Right cardiac atrium (tissue), 5 donors: ENCODE data around the gene PANX2. TPM values are rescaled to one million over a fixed set of nuclear protein-coding genes. Genes with fewer than 3 reads are reported as not detected.
"Not testable (repeated sequence)": the region's sequence is repeated elsewhere in the genome, so short reads cannot be mapped to it uniquely, and the experiment has no call there.

Source experiments
- ATAC-seq, 2 donors: fragments of 200-7000 bp; cut with Tn5 transposase; one replicate each; pipeline versions ENCODE4 v1.8.0 to v1.9.1; 2020; ENCODE audit warnings: moderate library complexity in 2 of 2, mild to moderate bottlenecking in 1 of 2
- DNase-seq, 3 donors: peaks; one replicate each; pipeline ENCODE4 v3.0.0-alpha.2; 2020
- H3K27ac ChIP-seq: one replicate; pipeline ENCODE4 v1.5.1; 2013; ENCODE audit warnings: mild to moderate bottlenecking, low read length, control low read depth, moderate library complexity
- H3K27me3 ChIP-seq: one replicate; pipeline ENCODE4 v1.6.1; 2013; ENCODE audit not compliant: control insufficient read depth, insufficient read depth
- H3K4me1 ChIP-seq: one replicate; pipeline ENCODE4 v1.6.1; 2013; ENCODE audit warnings: low read length; ENCODE audit not compliant: control insufficient read depth, insufficient read depth
- H3K4me3 ChIP-seq: one replicate; pipeline ENCODE4 v1.5.1; 2013; ENCODE audit warnings: low read length, control low read depth
- H3K9me3 ChIP-seq: one replicate; pipeline ENCODE4 v1.6.1; 2013; ENCODE audit warnings: low read length; ENCODE audit not compliant: control insufficient read depth
- WGBS: extraction: QIAGEN DNeasy Blood & Tissue Kit; methylation state at CpG from one replicate; pipeline ENCODE4 v1.1.7; 2013; 5-methylcytosine and 5-hydroxymethylcytosine counted together
- intact Hi-C, 4 donors: fragments of 100-400 bp; cut with DNase I; formaldehyde crosslinking; loops; one replicate each; pipeline versions ENCODE4 v1.11.0 to v1.14.0; 2022 to 2023
- polyA plus RNA-seq: library from polyadenylated mRNA; stranded (reverse); fragments of 200-250 nt; gene quantifications from one replicate; pipeline ENCODE4 v1.2.3, GENCODE V29; 2013
- total RNA-seq, 4 donors: library from RNA; stranded (reverse); fragmentation: NEBNext Ultra II Directional; extraction: Animal tissue kit (Norgen Biotek cat#: 25700); gene quantifications; one replicate each; pipeline ENCODE4 v1.2.1, GENCODE V29; 2021
- donor health status: healthy with polysubstance abuse.
- donor health status: DM: no; HTN: yes; CAD: no.
- donor health status: DM: no; HTN: no; CAD: no.
- donor health status: DM: no; HTN: yes; CAD: no; lungs with severe emphysema.
- donor health status: DM: yes; HTN: yes; CAD: no.

The PANX2 gene
- total and polyA plus RNA-seq, 5 donors, result 0.43 to 2.1 (median 0.88) TPM

DNA sequence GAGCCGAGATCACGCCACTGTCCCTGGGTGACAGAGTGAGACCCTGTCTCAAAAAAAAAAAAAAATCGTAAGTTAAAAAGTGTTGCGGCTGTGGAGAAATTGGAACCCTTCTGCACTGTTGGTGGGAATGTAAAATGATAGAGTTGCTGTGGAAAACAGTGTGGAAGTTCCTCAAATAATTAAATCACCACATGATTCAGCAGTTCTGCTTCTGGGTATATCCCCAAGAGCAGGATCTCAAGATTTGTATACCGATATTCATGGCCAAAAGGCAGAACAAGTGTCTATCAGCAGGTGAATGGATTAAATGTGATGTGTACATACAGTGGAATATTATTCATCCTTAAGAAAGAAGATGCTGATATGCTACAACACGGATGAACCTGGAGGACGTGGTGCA lies 34.0 kb downstream of the PANX2 start:
- H3K9me3 ChIP-seq, result no peaks in the 10 kb centered on the region
- no peak overlapping the region for H3K27ac ChIP-seq
- H3K4me1 ChIP-seq, result peaks cover 2% of the 10 kb centered on the region
- intact Hi-C loops, result no loop called here
- DNase-seq (no peak), ATAC-seq (no peak)
- no peaks in the 10 kb centered on the region for H3K27me3 ChIP-seq
- H3K4me3 ChIP-seq, result no peak overlapping the region
- WGBS, result 90% methylated on average over 7 of the region's 7 CpGs

DNA sequence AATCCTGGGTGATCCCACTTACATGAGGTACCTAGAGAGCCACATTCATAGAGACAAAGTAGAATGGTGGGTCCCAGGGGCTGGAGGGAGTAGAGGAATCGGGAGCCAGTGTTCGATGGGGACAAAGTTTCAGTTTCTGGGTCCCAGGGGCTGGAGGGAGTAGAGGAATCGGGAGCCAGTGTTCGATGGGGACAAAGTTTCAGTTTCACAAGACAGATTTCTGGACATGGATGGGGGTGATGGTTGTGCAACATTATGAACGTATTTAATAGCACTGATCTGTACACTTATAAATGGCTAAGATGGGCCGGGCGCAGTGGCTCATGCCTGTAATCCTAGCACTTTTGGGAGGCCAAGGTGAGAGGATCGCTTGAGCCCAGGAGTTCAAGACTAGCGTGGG lies 34.5 kb downstream of the PANX2 start:
- WGBS, result 86% methylated on average over 9 of the region's 9 CpGs
- H3K27ac ChIP-seq, ATAC-seq, H3K27me3 ChIP-seq, H3K4me3 ChIP-seq, H3K4me1 ChIP-seq, H3K9me3 ChIP-seq: not testable (repeated sequence)
- DNase-seq, result peak in 1 of 3 donors; percentile 6
- intact Hi-C loops, result loop anchor here in 2 of 4 donors (5.0 kb wide), 1 partner anchor 58 kb away; no protein-coding TSS in a partner anchor

DNA sequence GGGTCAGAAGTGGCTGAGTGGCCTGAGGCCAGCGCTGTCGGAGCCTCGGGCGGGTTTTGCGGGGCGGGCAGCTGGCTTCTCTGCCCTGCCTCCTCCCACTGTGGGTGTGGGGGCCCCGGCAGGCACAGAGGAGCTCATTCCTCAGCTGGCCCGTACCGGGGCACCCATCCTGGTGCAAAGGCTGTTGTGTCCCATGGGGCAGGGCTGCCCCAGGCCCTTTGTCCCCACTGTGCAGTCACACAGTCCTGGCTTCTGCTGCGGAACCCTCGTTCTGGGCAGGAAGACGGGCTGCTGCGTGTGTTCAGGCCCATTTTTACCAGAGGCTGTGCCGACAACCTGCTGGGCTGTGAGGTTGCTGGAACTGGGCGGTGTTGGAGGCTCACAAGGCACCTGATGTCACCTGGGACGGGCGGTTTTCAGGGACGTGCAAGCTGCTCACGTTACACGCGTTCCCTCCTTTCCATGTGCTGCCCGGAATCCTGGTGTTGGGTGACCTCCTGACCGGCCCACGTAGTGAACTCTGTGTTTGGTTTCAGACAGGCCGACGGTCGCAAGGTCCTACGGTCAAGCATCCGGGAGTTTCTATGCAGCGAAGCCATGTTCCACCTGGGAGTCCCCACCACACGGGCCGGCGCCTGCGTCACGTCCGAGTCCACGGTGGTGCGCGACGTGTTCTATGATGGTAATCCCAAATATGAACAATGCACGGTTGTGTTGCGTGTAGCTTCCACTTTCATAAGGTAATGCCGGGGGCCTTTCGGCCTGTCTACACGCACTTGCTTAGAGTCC lies 35.4 kb downstream of the PANX2 start:
- Histone ChIP-seq H3K27me3 (no peaks in the 10 kb centered on the region), H3K4me1 (peaks cover 2% of the 10 kb centered on the region), H3K27ac (peak overlapping the region; percentile 1), H3K9me3 (no peaks in the 10 kb centered on the region), H3K4me3 (no peak overlapping the region)
- DNase-seq, result peak; percentile 18 to 61 (median 55)
- intact Hi-C loops, result loop anchor here in 3 of 4 donors (2.0 to 5.0 kb wide), 2 partner anchors 57 to 59 kb away; no protein-coding TSS in a partner anchor
- WGBS, result 87% methylated on average over 45 of the region's 45 CpGs
- no peak for ATAC-seq

DNA sequence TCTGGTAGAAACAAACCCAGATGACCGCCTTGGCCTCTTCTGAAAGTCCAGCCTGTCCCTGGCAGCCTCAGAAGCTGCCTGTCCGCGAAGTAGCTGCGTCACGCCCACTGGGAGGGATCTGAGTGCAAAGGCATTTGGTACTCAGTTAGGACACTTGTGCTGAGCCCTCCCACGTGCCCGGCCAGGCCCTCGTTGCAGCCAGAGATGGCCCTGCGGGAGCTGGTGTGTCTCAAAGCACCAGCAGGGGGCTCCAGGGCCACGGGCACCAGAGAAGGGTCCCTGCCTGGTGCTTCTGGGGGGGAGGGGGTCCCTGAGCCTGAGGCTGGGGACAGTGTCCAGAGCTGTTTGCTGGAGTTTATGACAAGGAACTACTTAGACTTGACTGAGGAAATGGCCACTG lies 36.1 kb downstream of the PANX2 start:
- peak overlapping the region; percentile 1 for H3K27ac ChIP-seq
- intact Hi-C loops, result loop anchor here in 3 of 4 donors (2.0 to 5.0 kb wide), 2 partner anchors 58 to 59 kb away; no protein-coding TSS in a partner anchor

DNA sequence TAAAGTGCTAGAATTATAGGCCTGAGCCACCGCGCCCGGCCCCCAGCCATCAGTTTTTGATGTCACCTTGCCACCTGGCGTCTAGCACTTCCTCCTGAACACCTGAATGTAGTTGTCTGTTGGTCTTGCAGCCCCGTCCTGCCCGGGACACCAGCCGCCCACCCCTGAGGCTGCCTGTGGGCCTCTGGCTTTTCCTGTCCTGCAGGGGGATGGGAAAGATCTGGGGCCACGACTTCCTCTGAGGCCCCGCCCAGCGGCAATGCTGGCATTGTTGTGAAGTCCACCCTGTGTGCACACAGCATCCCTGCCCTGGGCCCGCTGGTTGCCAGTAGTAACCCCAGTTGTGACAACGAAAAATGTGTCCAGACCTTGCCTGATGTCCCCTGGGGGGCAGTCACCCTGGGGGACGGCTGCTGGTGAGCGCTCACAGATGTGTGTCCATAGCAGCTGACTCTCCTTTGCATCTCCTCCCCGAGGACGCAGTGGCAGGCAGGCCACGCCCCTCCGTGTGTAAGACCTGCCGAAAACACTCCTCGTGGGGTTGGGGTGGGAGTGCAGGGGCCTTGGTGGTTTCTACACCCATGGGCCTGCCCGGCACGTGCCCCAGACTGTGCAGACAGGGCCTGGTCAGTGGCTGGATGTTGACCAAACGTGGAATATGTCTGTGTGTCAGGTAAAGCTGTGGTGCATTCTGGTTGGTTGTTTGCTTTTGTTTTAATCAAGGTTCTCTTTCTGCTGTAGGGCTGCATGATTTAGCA lies 37.0 kb downstream of the PANX2 start:
- DNase-seq (peak; percentile 37 to 72 (median 69)), ATAC-seq (peak in 1 of 2 donors; percentile 6)
- Histone ChIP-seq H3K4me1 (no peaks in the 10 kb centered on the region), H3K4me3 (no peak overlapping the region), H3K9me3 (no peaks in the 10 kb centered on the region), H3K27me3 (no peaks in the 10 kb centered on the region), H3K27ac (no peak overlapping the region)
- 65% methylated on average over 23 of the region's 23 CpGs for WGBS
- intact Hi-C loops, result loop anchor here in 3 of 4 donors (2.0 to 5.0 kb wide), 2 partner anchors 59 to 60 kb away; no protein-coding TSS in a partner anchor

More for the DNA sequence above, 36.1 kb downstream of the PANX2 start:
- 23% methylated on average over 10 of the region's 10 CpGs for whole genome bisulfite sequencing
- H3K4me1 ChIP-seq, result peaks cover 2% of the 10 kb centered on the region
- ATAC-seq (peak; percentile 68 to 76), DNase-seq (peak; percentile 82 to 90 (median 89))
- H3K9me3 ChIP-seq, result no peaks in the 10 kb centered on the region
- H3K27me3 ChIP-seq, result no peaks in the 10 kb centered on the region
- no peak overlapping the region for H3K4me3 ChIP-seq

DNA sequence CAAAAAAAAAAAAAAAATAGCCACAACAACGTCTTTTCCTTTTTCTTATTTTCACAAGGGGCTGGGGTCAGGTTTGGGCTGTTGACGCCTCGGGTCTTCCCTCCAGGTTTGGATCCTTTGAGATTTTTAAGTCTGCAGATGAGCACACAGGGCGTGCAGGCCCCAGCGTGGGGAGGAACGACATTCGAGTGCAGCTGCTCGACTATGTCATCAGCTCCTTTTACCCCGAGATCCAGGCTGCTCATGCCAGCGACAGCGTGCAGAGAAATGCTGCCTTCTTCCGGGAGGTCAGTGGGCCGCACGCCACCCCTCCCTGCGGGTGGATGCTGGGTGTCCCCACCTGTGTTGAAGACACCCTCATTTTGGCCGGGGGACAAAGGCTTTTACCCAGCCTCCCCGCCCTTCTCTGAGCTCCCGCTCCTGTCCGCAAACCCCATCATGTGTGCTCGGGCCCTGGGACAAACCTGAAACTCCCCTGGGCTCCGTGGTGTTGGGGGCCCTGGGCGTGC lies 38.0 kb downstream of the PANX2 start:
- no peak for DNase-seq
- WGBS, result 84% methylated on average over 22 of the region's 22 CpGs

DNA sequence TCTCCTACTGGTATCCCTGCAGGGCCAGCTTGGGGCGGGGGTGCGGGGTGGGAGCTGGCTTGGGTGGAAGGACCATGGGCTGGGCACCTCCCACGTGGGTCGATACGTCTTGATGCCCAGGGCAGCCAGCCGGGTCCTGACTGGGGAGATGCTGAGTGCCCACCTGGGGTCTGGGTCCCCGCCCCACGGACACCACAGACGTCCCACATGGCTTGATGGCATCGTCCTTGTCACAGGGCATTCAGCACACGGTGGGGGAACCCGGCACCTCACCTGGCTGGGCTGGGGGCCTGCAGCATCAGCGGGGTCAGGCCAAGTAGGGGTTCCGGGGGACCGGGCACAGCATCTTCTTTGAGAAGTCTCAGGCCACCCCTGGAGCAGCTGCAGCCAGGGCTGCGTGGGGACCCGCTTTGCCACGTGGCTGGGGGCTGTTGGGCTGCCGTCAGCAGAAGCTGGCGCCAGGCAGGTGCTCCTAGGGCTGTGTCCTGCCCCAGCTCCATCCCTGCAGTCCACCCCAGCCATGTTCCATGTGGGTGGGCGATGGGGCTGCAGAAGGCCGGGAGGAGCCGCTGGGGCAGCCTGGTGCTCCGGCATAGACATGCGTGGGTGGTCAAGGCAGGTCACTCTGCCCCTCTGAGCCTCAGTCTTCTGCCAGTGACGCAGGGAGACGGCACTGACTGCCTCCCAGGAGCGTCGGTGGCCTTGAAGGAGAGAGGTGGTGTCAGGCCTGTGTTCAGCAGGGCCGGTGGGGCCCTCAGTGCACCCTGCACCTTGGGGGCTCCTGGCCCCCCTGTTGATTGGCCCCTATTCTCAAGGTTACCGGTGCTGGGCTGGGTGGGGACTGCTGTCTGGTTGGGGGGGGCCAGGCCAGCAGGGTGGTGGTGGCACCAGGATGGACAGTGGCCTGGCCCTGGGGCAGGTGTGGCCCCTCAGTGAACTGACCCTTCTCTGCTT lies 38.7 kb downstream of the PANX2 start:
- intact Hi-C loops, result loop anchor here in 2 of 4 donors (5.0 kb wide), 1 partner anchor 62 kb away; no protein-coding TSS in a partner anchor
- WGBS, result 79% methylated on average over 31 of the region's 31 CpGs
- DNase-seq (peak in 2 of 3 donors; percentile 54 to 64), ATAC-seq (peak; percentile 5 to 12)
- Histone ChIP-seq H3K9me3 (no peaks in the 10 kb centered on the region), H3K27me3 (no peaks in the 10 kb centered on the region), H3K4me1 (no peaks in the 10 kb centered on the region), H3K27ac (no peak overlapping the region), H3K4me3 (no peak overlapping the region)

More for the DNA sequence above, 38.0 kb downstream of the PANX2 start:
- ATAC-seq, result no peak
- Histone ChIP-seq H3K9me3 (no peaks in the 10 kb centered on the region), H3K27ac (no peak overlapping the region), H3K4me1 (no peaks in the 10 kb centered on the region), H3K27me3 (no peaks in the 10 kb centered on the region), H3K4me3 (no peak overlapping the region)
- intact Hi-C loops, result loop anchor here in 2 of 4 donors (5.0 kb wide), 1 partner anchor 61 kb away; no protein-coding TSS in a partner anchor

DNA sequence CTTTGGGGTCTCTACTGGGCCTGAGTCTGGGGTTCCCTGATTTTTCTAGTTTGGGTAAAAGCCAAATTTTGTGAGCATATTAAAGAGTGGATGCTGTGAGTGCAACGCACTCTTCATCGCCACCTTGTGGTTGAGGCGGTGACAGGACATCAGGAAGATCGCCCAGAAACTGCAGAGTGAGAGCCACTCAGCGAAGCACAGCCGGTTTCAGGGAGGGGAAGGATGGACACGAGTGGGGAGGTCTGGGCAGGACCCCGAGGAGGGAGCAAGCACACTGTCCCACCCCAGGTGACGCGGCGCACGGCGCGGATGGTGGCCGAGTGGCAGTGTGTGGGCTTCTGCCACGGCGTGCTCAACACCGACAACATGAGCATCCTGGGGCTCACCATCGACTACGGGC lies 39.4 kb downstream of the PANX2 start:
- WGBS, result 61% methylated on average over 20 of the region's 20 CpGs
- ATAC-seq (peak; percentile 7 to 28), DNase-seq (peak; percentile 77 to 87 (median 79))
- intact Hi-C loops, result loop anchor here (5.0 to 10.0 kb wide), 2 partner anchors 63 to 275 kb away; no protein-coding TSS in a partner anchor
- no peaks in the 10 kb centered on the region for H3K9me3 ChIP-seq
- H3K4me3 ChIP-seq, result no peak overlapping the region
- H3K27me3 ChIP-seq, result no peaks in the 10 kb centered on the region
- H3K4me1 ChIP-seq, result no peaks in the 10 kb centered on the region
- H3K27ac ChIP-seq, result no peak overlapping the region

DNA sequence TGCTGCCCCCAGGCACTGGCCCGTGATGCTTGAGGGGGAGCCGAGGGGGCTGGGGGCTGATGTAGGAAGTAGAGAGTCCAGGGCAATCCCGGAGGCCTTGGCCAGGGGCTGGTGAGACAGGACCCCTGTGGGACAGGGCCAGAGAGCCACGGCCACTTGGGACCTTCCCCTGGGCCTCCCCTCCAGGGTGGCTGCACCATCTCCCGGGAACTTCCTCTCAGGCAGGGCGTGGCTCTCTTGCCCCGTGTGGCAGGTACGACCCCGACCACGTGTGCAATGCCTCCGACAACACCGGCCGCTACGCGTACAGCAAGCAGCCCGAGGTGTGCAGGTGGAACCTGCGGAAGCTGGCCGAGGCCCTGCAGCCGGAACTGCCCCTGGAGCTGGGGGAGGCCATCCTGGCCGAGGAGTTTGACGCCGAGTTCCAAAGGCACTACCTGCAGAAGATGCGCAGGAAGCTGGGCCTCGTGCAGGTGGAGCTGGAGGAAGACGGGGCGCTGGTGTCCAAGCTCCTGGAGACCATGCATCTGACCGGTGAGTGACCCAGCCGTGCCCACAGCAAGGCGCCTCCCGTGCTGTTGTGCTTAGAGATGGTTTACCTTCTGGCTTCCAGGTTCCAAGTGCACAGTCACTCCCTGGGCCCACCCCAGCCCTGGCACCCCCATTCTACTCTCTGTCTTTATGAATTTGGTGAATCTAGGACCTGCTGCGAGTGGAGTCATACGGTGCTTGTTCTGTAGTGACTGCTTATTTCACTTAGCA lies 40.0 kb downstream of the PANX2 start:
- ATAC-seq (peak in 1 of 2 donors; percentile 3), DNase-seq (peak in 1 of 3 donors; percentile 57)
- WGBS, result 87% methylated on average over 32 of the region's 32 CpGs

More for the DNA sequence above, 40.0 kb downstream of the PANX2 start:
- Histone ChIP-seq H3K4me1 (no peaks in the 10 kb centered on the region), H3K27ac (no peak overlapping the region), H3K9me3 (no peaks in the 10 kb centered on the region), H3K27me3 (no peaks in the 10 kb centered on the region), H3K4me3 (no peak overlapping the region)
- intact Hi-C loops, result loop anchor here in 2 of 4 donors (5.0 to 10.0 kb wide), 2 partner anchors 63 to 276 kb away; no protein-coding TSS in a partner anchor
